Measurements from ENCODE around the gene ZNF629.
"Not testable (repeated sequence)": the region's sequence is repeated elsewhere in the genome, so short reads cannot be mapped to it uniquely, and the experiment has no call there.

Gene ZNF629

DNA sequence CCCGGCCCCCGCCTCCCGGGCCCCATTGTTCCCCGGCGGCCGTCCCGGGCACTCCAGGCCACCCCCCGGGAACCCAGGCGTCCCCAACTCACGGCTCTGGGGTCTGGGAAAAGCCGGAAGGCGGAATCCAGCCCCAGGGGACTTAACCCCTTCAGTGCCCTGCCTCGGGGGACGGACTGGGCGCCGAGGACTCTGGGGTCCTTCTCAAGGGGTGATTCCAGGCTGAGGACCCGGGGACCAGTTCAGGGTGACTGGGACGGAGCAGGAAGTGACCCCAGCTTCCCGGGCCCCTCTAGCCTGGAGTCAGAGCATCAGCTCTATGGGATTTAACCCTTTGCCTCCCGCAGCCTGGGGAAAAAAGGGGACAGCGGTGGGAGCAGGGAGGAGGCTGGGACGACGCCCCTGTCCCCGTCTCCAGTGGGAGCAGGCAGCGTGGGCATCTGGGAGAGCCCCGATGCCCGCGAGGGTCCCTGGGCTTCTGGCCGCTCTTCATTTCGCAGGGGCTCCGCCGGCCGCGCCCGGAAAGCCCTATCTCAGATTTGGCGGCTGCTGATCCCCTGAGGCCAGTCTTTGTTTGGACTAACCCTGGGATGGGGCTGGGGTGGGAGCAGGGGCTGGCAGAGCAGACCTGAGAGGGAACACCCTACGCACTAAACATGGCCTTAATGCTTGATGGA lies at the start of gene ZNF629:
ZNF629 (minus strand) TSS at position 270 of the 677 bp plus-strand sequence. CDS start 2,723 bp downstream, outside the sequence.
- peak; percentile 25 for DNase-seq

DNA sequence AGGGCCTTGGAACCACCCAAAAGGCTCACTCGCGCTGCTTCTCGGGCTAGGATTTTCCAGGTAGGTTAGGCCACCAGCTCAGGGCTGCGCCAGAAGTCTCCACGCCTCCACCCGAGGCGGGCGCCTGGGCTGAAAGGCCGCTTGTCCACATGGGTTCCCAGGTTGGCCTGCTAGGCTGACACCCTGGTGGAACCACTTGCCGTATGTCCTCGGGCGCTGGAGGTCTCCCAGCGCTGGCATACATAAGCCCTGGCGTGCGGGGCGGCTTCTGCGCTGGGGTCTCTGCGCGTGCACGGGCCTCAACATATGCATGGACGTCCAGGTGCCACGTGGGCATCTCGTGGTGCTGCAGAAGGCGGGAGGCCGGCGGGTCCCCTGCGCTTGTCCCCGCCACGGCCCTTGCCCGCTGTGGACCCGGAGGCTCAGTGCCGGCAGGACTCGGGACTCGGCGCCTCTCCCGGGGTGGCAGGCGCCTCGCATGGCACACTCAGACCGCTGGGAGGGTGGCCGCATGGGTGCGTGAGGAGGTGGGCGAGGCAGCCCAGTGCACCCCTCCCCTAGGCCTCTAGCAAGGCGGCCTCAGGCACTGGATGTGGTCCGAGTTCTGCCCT lies 47.2 kb upstream of the ZNF629 start:
- no peak for DNase-seq

DNA sequence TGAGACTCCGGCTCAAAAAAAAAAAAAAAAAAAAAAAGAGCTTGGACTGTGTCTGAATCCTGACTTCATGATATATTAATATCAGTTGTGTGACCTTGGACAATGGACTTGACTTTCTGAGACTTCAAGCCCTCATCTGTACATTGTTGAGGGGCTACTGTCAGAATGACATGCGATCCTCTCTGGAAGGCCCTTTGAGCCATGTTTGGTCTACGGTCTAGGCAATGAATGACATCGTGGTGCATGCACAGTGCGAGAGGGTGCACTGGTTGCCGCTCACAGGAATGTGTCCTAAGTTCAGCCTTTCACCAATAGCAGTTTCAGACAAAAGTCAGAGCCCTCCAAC lies 43.0 kb upstream of the ZNF629 start:
- no peak for DNase-seq

DNA sequence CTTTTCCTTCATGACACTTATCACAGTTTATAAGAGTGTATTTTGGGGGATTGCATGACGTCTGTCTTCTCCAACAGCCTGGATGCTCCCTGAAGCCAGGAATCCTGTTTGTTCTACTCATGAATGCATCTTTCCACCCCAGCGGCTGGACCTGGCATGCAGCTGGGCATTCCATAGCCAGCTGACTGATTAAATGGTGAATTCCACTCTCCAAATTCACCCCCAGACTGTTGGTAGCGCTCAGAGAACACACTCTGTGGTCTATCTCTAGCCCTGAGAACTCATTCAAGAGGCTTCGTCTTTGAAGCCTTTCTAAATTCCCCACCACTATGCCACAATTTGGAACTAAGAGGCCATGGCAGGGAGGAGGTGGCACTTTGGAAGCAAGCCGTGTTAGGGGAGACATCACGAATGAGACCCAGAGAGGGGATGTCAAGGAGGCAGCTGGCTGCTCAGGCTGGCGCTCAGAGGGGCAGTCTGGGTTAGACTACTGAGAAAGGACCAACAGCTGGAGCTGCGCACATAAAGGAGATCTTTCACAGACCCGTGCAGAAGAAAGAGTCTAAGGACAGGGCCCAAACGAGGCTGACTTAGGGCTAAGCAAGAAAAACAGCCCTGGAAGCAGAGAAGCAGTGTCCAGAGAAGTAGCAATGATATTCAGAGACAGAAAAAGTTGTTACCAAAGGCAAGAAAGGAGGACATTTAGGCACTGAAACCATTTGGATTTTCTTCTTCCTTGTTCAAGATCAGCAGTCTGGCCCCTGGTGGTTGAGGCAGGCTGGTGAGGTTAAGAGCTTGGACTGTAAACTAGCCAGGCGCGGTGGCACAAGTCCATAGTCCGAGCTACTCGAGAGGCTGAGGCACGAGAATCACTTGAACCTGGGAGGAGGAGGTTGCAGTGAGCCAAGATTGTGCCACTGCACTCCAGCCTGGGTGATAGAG lies 42.4 kb upstream of the ZNF629 start:
- DNase-seq, result no peak

DNA sequence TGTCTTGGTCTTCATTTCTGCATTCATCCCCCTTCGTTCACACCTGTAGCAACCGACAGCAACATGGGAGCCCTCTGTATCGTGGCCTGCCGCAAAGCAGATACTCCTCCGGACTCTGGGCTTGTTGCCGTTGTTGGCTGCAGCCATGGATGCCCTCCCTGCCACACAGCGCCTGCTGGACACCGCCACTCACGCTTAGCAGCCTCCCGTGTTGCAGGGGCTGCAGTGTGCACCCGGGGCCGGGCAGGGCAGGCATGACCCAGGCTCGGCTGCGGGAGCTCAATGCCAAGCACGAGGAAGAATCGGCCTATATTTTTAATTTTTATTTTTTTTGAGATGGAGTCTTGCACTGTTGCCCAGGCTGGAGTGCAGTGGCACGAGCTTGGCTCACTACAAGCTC lies 34.9 kb upstream of the ZNF629 start:
- no peak for DNase-seq

DNA sequence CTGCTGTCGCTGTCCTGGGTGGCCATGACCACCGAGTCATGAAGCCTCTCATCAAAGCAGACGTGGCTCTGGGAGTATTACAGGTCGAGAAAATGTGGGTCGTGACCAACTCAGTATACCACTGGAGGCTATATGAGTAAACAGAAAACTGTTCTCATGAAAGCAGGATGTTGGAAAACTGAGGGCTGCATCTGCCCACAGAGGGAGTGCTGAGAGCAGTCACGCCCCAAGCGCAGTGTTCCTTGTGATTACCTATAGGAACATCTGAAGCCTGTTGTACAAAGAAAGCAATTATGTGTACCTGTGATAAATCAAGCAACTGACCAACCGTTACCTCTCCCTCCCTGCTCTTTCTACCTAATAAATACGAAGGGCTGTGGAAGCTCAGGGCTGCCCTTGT lies 34.4 kb upstream of the ZNF629 start:
- not testable (repeated sequence) for DNase-seq

DNA sequence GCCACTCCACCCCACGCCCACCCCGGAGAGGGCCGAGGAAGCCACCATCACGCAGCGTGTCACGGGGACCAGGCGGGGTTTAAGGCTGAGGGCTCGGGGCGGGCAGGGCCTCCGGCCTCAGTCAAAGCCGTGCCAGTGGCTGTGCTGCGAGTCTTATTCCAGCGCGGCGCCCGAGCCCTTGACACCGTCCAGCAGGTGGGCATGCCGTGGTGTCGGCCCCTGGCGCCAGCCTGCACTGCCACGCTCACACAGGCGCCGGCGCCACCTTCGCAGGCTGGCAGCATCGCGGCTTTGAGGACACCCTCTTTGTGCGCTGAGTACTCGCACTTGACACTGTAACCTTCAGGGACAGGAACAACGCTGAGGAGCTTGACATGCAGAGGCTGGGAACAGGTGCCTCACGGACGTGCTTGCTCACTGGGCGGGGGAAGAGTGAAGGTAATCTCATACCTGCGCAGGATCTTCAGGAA lies 34.0 kb upstream of the ZNF629 start:
- DNase-seq, result no peak

DNA sequence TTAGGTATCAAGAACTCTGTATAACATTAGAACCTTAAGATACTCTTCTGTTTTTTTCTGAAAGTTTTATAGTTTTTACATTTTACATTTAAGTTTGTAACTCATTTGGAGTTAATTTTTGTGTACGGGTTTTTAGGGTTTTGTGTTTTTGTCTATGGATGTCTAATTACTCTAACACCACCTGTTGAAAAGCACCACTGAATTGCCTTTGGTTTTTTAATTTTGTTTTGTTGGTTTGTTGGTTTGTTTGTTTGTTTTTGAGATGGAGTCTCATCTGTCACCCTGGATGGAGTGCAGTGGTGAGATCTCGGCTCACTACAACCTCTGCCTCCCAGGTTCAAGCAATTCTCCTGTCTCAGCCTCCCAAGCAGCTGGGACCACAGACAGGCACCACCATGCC lies 29.8 kb upstream of the ZNF629 start:
- DNase-seq, result no peak

DNA sequence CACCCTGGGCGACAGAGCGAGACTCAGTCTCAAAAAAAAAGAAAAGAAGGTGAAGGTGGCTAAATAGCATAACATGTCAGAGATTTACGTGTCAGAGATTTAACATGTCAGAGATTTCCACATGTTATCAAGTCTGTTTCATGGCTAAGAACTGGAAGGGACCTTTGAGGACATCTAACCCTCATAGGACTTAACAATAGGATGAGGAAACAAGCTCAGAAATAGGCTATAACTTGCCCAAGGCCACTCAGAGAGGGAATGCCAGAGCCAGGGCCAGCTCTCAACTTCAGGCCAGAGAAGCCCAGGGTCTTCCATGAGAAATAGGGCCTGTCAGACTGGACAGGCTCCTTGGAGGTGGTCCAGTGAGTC lies 26.8 kb upstream of the ZNF629 start:
- no peak for DNase-seq

DNA sequence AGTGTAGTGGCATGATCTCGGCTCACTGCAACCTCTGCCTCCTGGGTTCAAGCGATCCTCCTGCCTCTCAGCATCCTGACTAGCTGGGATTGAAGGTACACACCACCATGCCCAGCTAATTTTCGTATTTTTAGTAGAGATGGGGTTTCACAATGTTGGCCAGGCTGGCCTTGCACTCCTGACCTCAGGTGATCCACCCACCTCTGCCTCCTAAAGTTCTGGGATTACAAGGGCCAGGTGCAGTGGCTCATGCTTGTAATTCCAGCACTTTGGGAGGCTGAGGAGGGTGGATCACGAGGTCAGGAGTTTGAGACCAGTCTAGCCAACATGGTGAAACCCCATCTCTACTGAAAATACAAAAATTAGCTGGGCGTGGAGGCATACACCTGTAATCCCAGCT lies 22.7 kb upstream of the ZNF629 start:
- DNase-seq, result not testable (repeated sequence)

DNA sequence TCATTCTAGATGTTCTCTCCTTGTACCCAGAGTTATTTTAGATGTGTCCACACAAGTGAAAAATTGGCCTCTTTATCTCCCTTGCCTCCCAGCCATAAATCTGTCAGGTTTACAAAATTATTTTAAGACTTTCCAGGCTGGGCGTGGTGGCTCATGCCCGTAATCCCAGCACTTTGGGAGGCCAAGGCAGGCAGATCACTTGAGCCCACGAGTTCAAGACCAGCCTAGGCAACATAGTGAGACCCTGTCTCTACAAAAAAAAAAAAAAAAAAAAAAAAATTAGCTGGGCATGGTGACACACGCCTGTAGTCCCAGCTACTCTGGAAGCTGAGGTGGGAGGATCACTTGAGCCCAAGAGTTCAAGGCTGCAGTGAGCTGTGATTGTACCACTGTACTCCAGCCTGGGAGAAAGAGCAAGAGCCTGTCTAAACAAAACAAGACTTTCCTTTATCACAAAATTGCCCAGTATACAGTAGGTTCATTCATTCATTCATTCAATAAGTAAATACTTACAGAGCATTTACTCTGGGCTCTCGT lies 22.0 kb upstream of the ZNF629 start:
- DNase-seq, result not testable (repeated sequence)

DNA sequence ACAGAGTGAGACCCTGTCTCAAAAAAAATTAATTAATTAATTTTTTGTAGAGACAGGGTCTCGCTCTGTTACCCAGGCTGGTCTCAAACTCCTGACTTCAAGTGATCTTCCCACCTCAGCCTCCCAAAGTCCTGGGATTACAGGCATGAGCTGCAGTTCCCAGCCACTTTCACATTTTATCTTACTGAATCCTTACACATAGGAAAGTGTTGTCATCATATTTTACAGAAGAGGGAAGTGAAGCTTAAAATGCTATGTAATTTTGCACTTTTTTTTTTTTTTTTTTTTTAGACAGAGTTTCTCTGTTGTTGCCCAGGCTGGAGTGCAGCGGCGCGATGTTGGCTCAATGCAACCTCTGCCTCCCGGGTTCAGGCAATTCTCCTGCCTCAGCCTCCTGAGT lies 21.1 kb upstream of the ZNF629 start:
- no peak for DNase-seq

DNA sequence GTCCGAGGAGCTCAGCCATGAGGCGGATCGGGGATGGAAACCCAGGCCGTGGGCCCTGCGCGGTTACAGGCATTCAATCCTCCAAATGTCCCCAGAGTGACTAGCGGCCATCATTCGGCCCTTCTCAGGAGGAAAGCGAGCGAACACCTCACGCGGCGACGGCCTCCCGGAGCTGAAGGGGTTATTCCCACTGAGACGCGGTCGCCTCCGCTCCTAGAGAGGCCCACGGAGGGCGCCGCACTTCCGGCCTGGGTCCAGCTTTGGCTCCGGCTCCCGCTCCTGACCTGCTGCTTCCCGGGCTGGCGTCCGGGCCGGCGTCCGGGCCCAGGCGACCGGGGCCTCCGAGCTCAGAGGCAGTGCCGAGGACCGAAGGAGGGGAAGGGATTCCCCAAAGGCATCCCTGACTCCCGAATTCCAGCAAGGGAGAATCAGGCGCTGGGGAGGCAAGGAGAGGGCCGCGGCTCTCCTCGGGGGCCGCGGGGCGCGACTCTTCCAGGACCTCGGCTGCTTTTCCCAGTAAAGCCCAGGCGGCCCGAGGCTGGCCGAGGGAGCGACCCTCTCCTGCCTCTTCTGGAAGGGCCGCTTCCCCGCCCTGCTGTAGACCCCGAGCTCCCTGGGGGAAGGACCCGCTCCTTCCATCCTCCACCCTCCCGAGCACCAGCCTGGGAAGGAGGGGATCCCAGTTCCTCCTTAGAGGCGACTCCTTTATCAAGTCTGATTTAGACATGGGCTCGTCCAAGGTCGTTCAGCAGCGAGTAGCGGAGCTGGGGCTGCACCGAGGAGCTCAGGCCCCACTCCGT lies 18.6 kb upstream of the ZNF629 start:
- DNase-seq, result peak; percentile 27

DNA sequence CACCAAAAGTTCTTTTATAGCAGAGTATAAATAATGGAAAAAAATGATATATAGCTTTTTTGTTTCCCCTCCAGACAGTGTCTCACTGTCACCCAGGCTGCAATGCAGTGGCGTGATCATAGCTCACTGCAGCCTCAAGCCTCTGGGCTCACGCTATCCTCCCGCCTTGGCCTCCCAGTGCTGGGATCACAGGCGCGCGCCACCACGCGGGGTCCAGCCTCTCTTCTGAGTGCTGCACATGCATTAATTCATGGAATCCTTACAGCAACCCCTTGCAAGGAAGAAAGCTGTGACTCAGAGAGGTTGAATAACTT lies 18.0 kb upstream of the ZNF629 start:
- DNase-seq, result no peak

DNA sequence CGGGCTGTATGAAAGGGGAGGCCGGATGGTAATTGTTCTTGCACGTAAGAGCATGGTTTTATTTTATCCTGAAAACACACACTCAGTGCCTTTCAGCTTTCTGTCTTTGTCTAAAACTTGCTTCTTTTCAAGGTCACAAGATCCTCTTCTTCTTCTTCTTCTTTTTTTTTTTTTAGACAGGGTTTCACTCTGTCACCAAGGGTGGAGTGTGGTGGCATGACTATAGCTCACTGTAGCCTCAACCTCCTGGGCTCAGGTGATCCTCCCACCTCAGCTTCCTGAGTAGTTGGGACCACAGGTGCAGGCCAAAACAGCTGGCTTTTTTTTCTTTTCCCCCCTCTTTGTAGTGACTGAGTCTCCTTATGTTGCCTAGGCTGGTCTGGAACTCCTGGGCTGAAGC lies 15.9 kb upstream of the ZNF629 start:
- no peak for DNase-seq

DNA sequence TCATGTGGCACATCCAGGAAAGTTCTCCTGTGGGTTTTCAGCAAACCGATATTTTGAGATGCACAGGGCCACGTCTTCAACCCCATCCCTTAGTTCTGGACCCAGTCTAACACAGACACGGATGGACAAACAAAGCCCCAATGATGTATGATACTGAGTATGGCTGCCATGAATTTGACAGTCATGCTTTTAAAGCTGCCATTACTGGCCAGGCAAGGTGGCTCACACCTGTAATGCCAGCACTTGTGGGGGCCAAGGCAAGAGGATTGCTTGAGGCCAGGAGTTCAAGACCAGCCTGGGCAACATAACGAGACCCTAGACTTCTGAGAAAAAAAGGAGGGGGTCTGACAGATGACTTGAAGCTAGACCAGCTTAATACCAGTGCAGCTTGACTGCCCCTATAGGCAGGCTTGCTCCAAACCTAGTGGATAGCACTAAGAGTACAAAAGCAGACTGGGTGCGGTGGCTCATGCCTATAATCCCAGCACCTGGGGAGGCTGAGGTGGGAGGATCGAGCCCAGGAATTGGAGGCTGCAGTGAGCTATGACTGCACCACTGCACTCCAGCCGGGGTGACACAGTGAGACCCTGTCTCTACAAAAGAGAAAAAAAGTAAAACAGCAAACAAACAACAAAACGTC lies 10.8 kb upstream of the ZNF629 start:
- DNase-seq, result no peak

DNA sequence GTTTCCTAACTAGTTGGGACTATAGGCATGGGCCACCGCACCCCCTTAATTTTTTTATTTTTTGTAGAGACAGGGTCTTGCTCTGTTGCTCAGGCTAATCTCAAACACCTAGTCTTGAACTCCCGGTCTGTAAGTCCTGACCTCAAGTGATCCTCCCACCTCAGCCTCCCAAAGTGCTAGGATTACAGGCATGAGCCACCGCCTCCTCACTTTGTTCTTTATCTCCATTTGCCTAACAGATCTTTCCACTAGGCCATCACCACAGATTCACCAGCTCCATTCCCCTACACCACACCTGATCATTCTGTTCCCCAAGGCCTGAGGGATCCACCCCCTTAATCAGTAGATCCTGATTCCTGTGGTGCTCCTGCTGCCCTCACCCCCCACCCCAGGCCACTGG lies 7.6 kb upstream of the ZNF629 start:
- no peak for DNase-seq

DNA sequence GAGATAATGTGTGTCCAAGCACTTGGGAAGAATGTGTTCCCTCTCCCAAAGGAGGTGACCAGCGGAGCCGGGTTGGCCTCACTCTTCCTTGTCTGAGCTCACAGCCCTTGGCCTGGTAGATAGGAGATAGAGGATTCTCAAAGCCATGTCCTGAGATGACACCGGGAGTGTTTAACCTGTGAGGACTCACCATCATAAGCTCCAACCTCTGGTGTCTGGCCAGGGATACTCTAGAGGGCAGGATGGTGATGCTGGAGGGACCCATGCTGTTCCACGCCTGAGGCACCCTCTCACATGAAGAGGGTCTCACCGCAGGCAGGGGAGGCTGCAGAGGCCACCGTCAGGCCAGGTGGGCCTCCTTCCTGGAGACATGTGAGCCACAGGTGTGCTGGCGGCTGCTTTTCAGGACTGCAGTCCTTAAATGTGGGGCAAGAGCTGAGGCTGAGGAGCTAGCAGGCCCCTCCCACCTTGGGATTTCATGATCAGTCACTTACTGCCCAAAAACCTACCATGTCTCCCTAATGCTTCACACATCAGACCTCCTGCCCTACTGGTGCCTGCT lies 6.6 kb upstream of the ZNF629 start:
- DNase-seq, result no peak

DNA sequence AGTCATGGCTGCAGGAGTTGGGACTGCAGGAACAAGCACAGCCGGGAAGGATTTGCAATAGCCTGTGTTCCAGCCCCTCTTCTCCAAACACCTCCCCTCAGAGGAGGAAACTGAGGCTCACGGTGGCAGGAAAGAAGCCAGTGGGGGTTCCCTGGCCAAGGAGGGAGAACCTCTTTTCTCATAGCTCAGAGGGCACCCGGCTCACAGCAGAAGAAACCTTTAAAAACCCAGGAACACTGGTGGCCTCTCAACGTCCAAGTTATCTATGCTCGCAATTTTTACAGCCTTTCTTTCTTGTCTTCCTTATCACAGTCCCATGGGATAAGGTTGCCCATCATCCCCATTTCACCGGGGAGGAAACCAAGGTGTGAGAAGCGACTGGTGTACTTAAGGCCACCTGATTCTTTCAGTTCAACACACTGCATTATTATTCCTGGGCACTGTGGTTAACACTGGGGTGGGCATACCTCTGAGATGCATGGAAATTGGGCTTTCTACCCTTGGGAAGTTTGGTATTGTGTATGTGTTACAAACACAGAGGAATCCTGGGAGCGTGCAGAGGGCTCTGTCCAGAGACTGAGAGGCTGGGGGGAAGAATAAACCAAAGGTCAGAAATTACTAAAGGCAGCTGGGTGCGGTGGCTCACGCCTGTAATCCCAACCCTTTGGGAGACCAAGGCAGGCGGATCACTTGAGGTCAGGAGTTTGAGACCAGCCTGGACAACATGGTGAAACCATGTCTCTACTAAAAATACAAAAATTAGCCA lies 791 bp upstream of the ZNF629 start:
- DNase-seq, result no peak

DNA sequence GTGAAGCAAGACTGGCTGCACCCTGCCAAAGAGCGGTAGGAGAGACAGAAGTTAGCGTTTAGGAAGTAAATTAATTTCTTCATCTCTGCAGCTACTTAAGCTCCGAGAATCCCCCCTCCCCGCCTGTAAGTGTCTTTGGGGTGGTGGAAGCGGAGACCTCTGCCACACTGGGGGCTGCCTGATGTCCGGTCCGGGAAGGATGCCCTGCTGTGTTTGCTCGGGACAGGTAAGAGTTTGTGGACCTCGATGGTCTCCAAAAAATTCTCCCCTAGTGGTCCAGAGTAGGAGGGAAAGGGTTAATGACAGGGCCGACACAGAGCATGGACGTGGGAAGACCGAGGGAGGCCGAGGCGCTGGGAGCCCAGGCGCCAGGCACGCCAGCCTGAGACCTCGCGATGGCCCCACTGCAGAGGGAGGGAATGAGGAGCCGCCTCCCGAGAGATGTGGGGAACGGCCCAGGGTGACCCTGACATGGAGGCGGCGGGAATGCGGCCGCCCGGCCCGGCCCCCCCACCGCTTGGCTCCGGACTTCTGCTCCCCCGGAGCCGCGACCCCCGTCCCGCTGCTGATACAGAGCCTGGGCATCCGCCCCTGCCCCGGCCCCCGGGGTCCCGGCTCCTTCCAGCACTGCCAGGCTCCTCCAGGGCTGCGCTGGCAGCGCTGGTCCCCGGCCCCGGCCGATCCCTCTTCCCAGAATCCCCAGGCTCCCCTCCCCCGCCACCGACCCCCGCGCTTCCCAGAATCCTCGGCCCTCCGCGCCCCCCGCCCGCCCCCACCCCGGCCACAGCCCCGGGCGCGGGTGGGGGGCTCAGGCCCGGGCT lies 680 bp downstream of the ZNF629 start:
- DNase-seq, result no peak
